ENCODE measurements around the gene SH2D2A.

GRCh38 chr1:156821801-156822200 lies 5.2 kb upstream of the SH2D2A start:
- TF ChIP-seq POLR2AphosphoS5 (IDR thresholded peaks at IDR 0.05): no peak
- TF ChIP-seq CTCF (IDR thresholded peaks at IDR 0.05; ENCODE audit: poor library complexity, severe bottlenecking): no peak
